ENCODE results near the gene ARHGAP45. TPM values are rescaled to one million over a fixed set of nuclear protein-coding genes. Genes with fewer than 3 reads are reported as not detected.

ARHGAP45 gene
- total and polyA plus RNA-seq, 2 of the 8 experiments (the other 6 are each of a cell fraction or from before 2014, with no cell fraction given): 31.4 to 41.8 TPM

- TF ChIP-seq CHD7 (IDR thresholded peaks at IDR 0.05; ENCODE audit: insufficient replicate concordance, low read length) (no peak), CTCF (IDR thresholded peaks at IDR 0.05; ENCODE audit: control extremely low read depth in 1 of 3, insufficient read depth in 1 of 3, low read depth in 1 of 3, low read length in 3 of 3) (0 out of 4 replicates have a peak, but pooled peaks of 1 of the 3 experiments have one; percentile 1), TAF1 (IDR thresholded peaks at IDR 0.05; ENCODE audit: low read depth, low read length) (no peak), CHD2 (IDR thresholded peaks at IDR 0.05; ENCODE audit: low read length) (no peak), ATF2 (IDR thresholded peaks at IDR 0.05; ENCODE audit: low read length) (no peak), CEBPB (IDR thresholded peaks at IDR 0.05; ENCODE audit: low read depth, low read length) (no peak), TBP (IDR thresholded peaks at IDR 0.05; ENCODE audit: low read depth, low read length) (no peak), SRF (IDR thresholded peaks at IDR 0.05; ENCODE audit: low read depth, low read length) (no peak)
These were observed 29.3 kb upstream of the ARHGAP45 start (continued) for GRCh38 chr19:1037621-1038064.
